ENCODE data around the gene NOL6. TPM values are rescaled to one million over a fixed set of nuclear protein-coding genes. Genes with fewer than 3 reads are reported as not detected.
A peak's percentile ranks its signal among the peaks of the same experiment; 100 is the strongest.

NOL6 gene
- polyA plus RNA-seq, 1 experiment, result 34.7 TPM

DNA sequence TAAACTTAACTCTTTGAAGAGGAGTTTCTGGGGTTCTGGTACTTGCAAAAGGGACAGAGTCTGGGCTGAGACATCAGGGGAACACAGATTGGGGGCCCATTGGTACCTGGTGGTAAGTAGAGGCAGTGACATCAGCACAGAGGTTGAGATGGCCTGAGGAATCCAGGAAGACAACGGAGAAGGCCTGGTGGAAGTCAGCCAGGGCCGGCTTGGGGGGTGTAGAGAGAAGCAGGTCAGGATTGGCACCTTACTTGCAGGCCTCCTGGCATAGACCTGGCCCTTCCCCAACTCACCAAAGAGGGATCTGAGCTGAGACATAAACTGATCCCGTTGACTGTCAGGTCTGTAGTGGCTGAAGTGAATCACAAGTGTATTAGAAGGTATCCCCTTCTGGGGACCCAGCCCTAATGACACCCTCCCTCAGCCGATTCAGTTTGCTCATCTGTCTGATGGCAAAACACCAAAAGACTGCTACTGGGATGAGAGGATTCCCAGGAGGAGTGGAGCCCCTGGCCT is 5.5 kb downstream of the NOL6 start:
- H3K27ac ChIP-seq (ENCODE audit: low read depth, low read length), result no peak overlapping the region
- no peaks in the 10 kb centered on the region; the same call in 1 of the 2 replicates for H3K9me3 ChIP-seq (ENCODE audit: control insufficient read depth, insufficient read depth, low read length)
- ChIA-PET CTCF (interaction anchor here (3.3 to 7.9 kb wide), 3 partner anchors 16 to 181 kb away, joined by 24 to 74 read pairs (median 43); no protein-coding TSS in a partner anchor), POLR2A (no interaction called here)
- no peaks in the 10 kb centered on the region for H3K27me3 ChIP-seq (ENCODE audit: control insufficient read depth, insufficient read depth, low read length)
- TF ChIP-seq, protein P1, sequence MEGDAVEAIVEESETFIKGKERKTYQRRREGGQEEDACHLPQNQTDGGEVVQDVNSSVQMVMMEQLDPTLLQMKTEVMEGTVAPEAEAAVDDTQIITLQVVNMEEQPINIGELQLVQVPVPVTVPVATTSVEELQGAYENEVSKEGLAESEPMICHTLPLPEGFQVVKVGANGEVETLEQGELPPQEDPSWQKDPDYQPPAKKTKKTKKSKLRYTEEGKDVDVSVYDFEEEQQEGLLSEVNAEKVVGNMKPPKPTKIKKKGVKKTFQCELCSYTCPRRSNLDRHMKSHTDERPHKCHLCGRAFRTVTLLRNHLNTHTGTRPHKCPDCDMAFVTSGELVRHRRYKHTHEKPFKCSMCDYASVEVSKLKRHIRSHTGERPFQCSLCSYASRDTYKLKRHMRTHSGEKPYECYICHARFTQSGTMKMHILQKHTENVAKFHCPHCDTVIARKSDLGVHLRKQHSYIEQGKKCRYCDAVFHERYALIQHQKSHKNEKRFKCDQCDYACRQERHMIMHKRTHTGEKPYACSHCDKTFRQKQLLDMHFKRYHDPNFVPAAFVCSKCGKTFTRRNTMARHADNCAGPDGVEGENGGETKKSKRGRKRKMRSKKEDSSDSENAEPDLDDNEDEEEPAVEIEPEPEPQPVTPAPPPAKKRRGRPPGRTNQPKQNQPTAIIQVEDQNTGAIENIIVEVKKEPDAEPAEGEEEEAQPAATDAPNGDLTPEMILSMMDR (IDR thresholded peaks at IDR 0.05; ENCODE audit: low read depth, low read length), result no peak
- no peak for DNase-seq (ENCODE audit: low read depth, low spot score)
- H3K4me3 ChIP-seq (ENCODE audit: low read depth, low read length), result no peak overlapping the region

DNA sequence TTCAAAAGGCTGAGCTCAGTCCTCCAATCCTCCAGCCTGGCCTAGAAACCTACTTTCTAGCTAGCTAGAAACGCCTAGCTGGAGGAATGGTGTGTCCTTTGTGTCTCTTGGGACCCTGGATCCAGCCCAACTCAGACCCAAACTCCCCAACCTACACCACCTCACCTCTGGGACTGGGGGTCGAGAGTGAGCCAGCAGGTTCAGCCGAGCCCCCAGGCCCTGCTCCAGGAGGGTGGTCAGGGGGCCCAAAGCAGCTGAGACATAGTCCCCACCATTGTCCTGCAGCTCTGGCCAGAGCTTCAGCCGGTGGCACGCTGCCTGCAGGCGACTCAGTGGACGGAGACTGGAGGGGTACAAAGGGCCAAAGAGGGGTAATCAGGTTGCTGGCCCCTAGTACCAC is 6.2 kb downstream of the NOL6 start:
- TF ChIP-seq, protein P1 (IDR thresholded peaks at IDR 0.05; ENCODE audit: low read depth, low read length), result no peak
- POLR2A ChIA-PET, result interaction anchor here (0.6 kb wide), 1 partner anchor 43 kb away, joined by 3 read pairs; no protein-coding TSS in a partner anchor
- Histone ChIP-seq H3K27ac (ENCODE audit: low read depth, low read length) (no peak overlapping the region), H3K9me3 (ENCODE audit: control insufficient read depth, insufficient read depth, low read length) (no peaks in the 10 kb centered on the region; the same call in 1 of the 2 replicates), H3K4me3 (ENCODE audit: low read depth, low read length) (no peak overlapping the region), H3K27me3 (ENCODE audit: control insufficient read depth, insufficient read depth, low read length) (no peaks in the 10 kb centered on the region)
- CTCF ChIA-PET, result interaction anchor here (0.8 to 7.9 kb wide), 19 partner anchors 8 to 193 kb away, joined by 3 to 74 read pairs (median 5); partner anchors contain the start of genes AQP3 and NFX1
- no peak for DNase-seq (ENCODE audit: low read depth, low spot score)

DNA sequence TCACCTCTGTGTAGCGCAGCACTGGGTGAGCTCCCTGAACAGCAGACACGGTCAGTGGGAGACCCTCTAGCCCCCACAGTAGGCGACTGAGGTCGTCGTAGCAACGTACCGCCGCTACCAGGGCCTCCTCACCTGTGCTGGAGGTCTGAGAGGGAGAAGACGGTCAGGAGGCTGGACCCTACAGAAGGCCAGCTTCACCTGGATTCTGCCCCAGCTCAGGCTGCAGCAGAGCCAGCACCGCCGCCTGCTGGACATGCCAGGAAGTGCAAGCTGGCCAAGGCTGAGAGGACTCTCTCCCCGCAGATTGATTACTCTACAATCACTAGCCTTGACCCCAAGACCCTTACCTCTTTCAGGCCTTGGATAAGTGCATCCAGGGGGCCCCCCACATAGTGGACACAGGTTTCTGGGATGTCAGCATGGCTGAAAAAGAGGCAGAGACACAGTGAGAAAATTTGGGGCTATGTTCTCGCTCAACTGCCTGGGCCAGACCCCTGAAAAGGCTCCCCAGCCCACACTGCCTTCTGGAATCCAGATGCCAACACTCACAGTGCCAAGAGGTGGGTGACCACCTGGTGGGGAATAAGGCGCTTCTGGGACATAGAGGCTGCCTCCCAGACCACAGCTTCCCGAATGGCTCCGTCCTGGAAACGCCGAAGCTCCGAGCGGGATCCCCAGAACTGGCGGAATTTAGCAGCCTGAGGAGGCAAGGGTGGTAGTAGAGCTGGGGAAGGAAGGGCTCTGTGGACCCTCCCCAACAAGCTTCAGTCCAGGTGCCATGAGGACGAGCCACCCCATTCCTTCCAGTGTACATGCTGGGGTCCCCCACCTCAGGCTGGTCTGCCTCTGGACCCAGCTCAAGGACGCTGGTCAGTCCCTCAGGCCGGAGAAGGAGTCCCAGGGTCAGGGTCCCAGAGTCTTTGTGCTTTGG is 6.9 kb downstream of the NOL6 start:
- CTCF ChIA-PET, result interaction anchor here (0.7 to 7.9 kb wide), 32 partner anchors 8 to 194 kb away, joined by 3 to 74 read pairs (median 4); partner anchors contain the start of genes AQP3 and NFX1
- TF ChIP-seq, protein P1 (IDR thresholded peaks at IDR 0.05; ENCODE audit: low read depth, low read length), result peak; percentile 98
- no peaks in the 10 kb centered on the region for H3K27me3 ChIP-seq (ENCODE audit: control insufficient read depth, insufficient read depth, low read length)
- no peak for DNase-seq (ENCODE audit: low read depth, low spot score)
- H3K4me3 ChIP-seq (ENCODE audit: low read depth, low read length), result no peak overlapping the region
- H3K27ac ChIP-seq (ENCODE audit: low read depth, low read length), result no peak overlapping the region
- POLR2A ChIA-PET, result interaction anchor here (0.6 to 1.2 kb wide), 3 partner anchors 42 to 176 kb away, joined by 3 to 4 read pairs (median 3); partner anchors contain the start of gene NFX1
- no peaks in the 10 kb centered on the region; the same call in 1 of the 2 replicates for H3K9me3 ChIP-seq (ENCODE audit: control insufficient read depth, insufficient read depth, low read length)

DNA sequence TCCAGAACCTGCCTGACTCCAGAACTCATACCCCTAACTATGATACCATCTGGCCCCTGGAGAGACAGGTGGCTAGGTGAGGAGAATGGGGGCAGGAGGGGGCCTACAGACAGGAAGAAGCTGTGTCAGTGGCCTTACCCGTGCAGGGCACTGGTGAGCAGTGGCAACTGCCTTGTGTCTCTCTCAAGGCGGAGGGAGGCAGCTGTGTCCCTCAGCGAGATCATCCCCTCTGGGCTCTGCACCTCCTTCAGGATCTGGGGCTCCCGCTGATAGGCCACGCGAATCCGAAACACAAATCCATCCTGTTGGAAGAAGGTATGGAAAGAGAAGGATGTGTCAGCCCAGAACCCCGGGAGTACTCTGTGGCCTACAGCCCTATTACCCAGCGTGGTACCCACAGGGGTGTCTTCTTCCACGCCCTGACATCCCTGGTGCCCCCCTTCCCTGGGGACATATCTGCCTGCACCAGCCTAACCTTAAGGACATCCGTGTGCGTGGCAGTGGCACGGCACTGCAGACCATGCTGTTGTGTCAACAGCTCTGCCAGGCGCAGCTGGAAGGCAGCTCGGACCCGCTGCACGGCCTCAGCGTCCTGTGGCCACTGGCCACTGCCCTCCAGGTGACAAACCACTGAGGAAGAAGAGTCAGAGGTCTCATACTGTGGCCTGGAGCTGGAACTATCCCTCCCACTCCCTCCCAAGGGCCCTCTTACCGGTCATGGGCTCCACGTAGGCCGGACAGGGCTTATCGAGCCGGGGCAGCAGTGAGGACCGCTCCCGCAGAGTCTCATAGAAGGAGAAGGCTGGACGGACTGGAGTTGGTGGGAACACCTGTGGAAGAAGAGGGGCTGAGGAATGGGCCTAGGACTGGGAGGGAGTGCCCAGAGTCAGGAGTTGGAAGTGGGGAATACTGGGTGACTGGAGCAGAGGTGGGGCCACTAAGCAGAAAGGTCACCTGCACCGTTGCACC is 7.8 kb downstream of the NOL6 start:
- Histone ChIP-seq H3K27ac (ENCODE audit: low read depth, low read length) (no peak overlapping the region), H3K4me3 (ENCODE audit: low read depth, low read length) (no peak overlapping the region), H3K27me3 (ENCODE audit: control insufficient read depth, insufficient read depth, low read length) (no peaks in the 10 kb centered on the region), H3K9me3 (ENCODE audit: control insufficient read depth, insufficient read depth, low read length) (no peaks in the 10 kb centered on the region; the same call in 1 of the 2 replicates)
- DNase-seq (ENCODE audit: low read depth, low spot score), result no peak
- CTCF ChIA-PET, result interaction anchor here (0.7 to 7.9 kb wide), 26 partner anchors 8 to 193 kb away, joined by 3 to 74 read pairs (median 5); partner anchors contain the start of gene AQP3
- TF ChIP-seq, protein P1 (IDR thresholded peaks at IDR 0.05; ENCODE audit: low read depth, low read length), result no peak
- POLR2A ChIA-PET, result interaction anchor here (0.8 to 1.2 kb wide), 2 partner anchors 91 to 175 kb away, joined by 3 to 4 read pairs; partner anchors contain the start of gene NFX1

Data from AG04450 (cell line).